Measurements from ENCODE around the gene UPF1.

Gene UPF1

GRCh38 chr19:18831524-18832305 lies at the start of gene UPF1:
TSS of gene UPF1 (plus strand) at chr19:18831959. CDS start at chr19:18832210, 251 bp downstream.
- TF ChIP-seq, protein P1, sequence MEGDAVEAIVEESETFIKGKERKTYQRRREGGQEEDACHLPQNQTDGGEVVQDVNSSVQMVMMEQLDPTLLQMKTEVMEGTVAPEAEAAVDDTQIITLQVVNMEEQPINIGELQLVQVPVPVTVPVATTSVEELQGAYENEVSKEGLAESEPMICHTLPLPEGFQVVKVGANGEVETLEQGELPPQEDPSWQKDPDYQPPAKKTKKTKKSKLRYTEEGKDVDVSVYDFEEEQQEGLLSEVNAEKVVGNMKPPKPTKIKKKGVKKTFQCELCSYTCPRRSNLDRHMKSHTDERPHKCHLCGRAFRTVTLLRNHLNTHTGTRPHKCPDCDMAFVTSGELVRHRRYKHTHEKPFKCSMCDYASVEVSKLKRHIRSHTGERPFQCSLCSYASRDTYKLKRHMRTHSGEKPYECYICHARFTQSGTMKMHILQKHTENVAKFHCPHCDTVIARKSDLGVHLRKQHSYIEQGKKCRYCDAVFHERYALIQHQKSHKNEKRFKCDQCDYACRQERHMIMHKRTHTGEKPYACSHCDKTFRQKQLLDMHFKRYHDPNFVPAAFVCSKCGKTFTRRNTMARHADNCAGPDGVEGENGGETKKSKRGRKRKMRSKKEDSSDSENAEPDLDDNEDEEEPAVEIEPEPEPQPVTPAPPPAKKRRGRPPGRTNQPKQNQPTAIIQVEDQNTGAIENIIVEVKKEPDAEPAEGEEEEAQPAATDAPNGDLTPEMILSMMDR (IDR thresholded peaks at IDR 0.05; ENCODE audit: control insufficient read depth, extremely low read depth, insufficient read depth), result 0 out of 2 replicates have a peak, but pooled peaks have one; percentile 0
- DNase-seq (ENCODE audit: low read depth), result peak; percentile 61

DNA sequence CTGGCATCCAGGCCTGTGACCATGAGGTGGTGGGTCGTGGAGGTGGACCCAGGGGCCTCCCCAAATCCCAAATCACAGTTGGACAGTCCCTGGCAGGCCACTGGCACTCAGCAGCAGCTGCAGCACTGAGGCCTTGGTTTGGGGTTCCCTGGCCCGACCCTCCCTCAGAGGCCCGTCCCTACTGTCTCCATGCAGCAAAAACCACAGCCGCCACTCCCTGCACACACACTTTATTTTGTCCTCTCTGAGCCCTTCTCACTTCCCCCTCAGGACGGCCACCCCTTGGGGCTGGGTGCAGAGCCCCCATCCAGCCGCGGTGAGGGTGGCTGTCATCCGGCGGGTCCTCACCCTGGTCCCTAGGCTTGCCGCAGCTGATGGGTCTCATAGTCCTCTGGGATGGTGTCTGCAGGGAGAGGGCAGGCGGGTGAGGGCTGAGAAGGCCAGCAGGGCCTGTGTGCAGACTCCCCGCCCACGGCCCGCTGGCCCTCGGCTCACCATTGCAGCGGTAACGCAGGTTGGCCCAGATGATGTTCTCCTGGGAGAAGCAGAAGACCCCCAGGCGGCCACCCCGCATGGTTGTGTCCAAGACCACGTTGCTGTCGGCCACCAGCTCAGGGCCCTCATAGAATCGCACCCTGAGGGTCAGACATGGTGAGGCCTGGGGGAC lies 49.1 kb upstream of the UPF1 start:
- no peak for DNase-seq (ENCODE audit: low read depth)
- no peak overlapping the region for H3K4me3 ChIP-seq (ENCODE audit: low read depth, low read length)
- TF ChIP-seq, protein P1 (IDR thresholded peaks at IDR 0.05; ENCODE audit: control insufficient read depth, extremely low read depth, insufficient read depth), result no peak

More at GRCh38 chr19:18831524-18832305, at the start of gene UPF1:
- peak within 1 kb of the TSS; percentile 97 for H3K4me3 ChIP-seq (ENCODE audit: low read depth, low read length)

- H3K4me3 ChIP-seq (ENCODE audit: low read depth, low read length), result no peak overlapping the region
- TF ChIP-seq, protein P1 (IDR thresholded peaks at IDR 0.05; ENCODE audit: control insufficient read depth, extremely low read depth, insufficient read depth), result no peak
- no peak for DNase-seq (ENCODE audit: low read depth)
Observed at GRCh38 chr19:18783958-18784785, 47.6 kb upstream of the UPF1 start.

- TF ChIP-seq, protein P1 (IDR thresholded peaks at IDR 0.05; ENCODE audit: control insufficient read depth, extremely low read depth, insufficient read depth), result no peak
- no peak for DNase-seq (ENCODE audit: low read depth)
- H3K4me3 ChIP-seq (ENCODE audit: low read depth, low read length), result no peak overlapping the region
Observed at GRCh38 chr19:18784786-18785120, 47.0 kb upstream of the UPF1 start.

DNA sequence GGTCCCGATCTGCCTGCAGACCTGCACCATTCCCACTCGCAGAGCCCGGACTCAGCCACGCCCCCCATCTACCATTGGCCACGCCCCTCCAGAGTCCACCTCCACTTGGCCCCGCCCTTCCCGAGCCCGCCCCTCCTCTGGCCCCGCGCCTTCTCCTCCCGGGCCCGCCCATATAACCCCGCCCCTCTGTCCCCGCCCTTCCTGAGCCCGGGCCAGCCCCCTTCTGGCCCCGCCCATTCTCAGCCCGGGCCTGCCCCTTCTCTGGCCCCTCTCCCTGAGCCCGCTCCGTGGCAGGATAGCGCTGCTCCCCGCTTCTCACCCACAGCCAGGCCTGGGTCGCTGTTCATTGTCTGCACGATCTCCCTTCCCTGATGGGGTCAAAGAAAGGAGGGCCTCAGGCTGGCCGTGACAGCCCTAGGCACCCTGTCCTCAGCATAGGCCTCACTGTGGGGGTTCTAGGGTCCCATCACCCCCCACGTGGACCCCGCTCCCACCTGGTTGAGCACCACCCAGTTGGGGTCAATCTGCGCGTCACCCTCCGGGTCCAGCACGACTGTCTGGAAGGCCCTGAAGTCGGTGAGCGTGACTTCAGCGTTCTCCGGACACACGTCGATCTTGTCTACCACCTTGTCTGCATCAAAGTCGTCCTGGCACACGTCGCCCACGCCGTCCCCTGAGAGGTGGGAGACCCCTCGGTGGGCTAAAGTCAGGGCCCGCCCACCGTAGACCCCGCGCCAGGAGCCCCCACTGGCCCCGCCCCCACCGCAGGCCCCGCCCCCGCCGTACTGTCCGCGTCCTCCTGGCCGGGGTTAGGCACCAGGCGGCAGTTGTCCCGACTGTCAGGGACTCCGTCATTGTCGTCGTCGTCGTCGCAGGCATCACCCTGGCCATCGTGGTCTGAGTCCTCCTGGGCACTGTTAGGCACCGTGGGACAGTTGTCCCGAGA lies 46.3 kb upstream of the UPF1 start:
- TF ChIP-seq, protein P1 (IDR thresholded peaks at IDR 0.05; ENCODE audit: control insufficient read depth, extremely low read depth, insufficient read depth), result no peak
- no peak overlapping the region for H3K4me3 ChIP-seq (ENCODE audit: low read depth, low read length)
- DNase-seq (ENCODE audit: low read depth), result no peak

Measured in LNCaP clone FGC (cell line).